Stomach (tissue), 9 donors: ENCODE measurements around the gene OXNAD1. TPM values are rescaled to one million over a fixed set of nuclear protein-coding genes. Genes with fewer than 3 reads are reported as not detected.

Experiments
- DNase-seq, 2 donors: peaks; one replicate each; pipeline versions ENCODE4 v3.0.0 to v3.0.0-alpha.2; 2013 to 2019
- H3K27ac ChIP-seq, 5 donors: fragments of 200-600 bp in 4 of 5; sonication (generic) in 4 of 5; one replicate each; pipeline ENCODE4 v1.5.1; 2013 to 2019; ENCODE audit warnings: mild to moderate bottlenecking in 1 of 5, moderate library complexity in 1 of 5
- H3K27me3 ChIP-seq, 3 donors: fragments of 200-600 bp; sonication (generic); one replicate each; pipeline ENCODE4 v1.5.1; 2017 to 2019; ENCODE audit warnings: mixed run types in 1 of 3
- H3K36me3 ChIP-seq, 4 donors: fragments of 200-600 bp; sonication (generic); 1 replicate in 3 of 4; 2 replicates in 1 of 4; pipeline ENCODE4 v1.5.1; 2016 to 2019
- H3K4me1 ChIP-seq, 4 donors: fragments of 200-600 bp; sonication (generic); one replicate each; pipeline ENCODE4 v1.5.1; 2016 to 2019
- H3K4me3 ChIP-seq, 4 donors: fragments of 200-600 bp; sonication (generic) in 3 of 4; one replicate each; pipeline ENCODE4 v1.5.1; 2016 to 2019; ENCODE audit warnings: mild to moderate bottlenecking in 1 of 4
- H3K9me3 ChIP-seq, 4 donors: fragments of 200-600 bp; sonication (generic); one replicate each; pipeline ENCODE4 v1.5.1; 2016 to 2019
- EP300 ChIP-seq: sonication (generic); formaldehyde crosslinking; IDR thresholded peaks from one replicate; pipeline ENCODE4 v1.6.1; 2017; ENCODE audit warnings: antibody characterized with exemption
- POLR2A ChIP-seq, 4 donors: fragments of 450-650 bp; IDR thresholded peaks; one replicate each; pipeline ENCODE4 v1.6.1; 2016; ENCODE audit warnings: antibody characterized with exemption in 4 of 4, control low read depth in 2 of 4, mild to moderate bottlenecking in 1 of 4, moderate library complexity in 1 of 4
- POLR2AphosphoS5 ChIP-seq, 3 donors: sonication (generic); formaldehyde crosslinking; IDR thresholded peaks; one replicate each; pipeline ENCODE4 v1.6.1; 2016; ENCODE audit warnings: antibody characterized with exemption in 3 of 3
- WGBS, 5 donors: extraction: QIAGEN DNeasy Blood & Tissue Kit in 3 of 5; methylation state at CpG; one replicate each; pipeline versions ENCODE4 v1.1.5 to v1.1.7; 2013 to 2018; 5-methylcytosine and 5-hydroxymethylcytosine counted together
- intact Hi-C: fragments of 100-400 bp; cut with DNase I; formaldehyde crosslinking; loops from one replicate; pipeline ENCODE4 v1.15.1; 2023; ENCODE audit warnings: low total_unique reads
- polyA plus RNA-seq, 3 donors: library from polyadenylated mRNA; stranded (reverse); fragments of 200-250 nt; gene quantifications; one replicate each; pipeline ENCODE4 v1.2.3, GENCODE V29; 2013
- total RNA-seq, 5 donors: library from RNA; depleted of rRNA; stranded (reverse); fragments of >200 nt; gene quantifications; one replicate each; pipeline versions ENCODE4 v1.1.0 to v1.2.3, GENCODE V29; 2014 to 2016
- TF ChIP-seq, protein P1 (sequence below), 7 experiments: fragments of 450-650 bp in 4 of 7; fragments of 200-600 bp in 3 of 7; sonication (generic) in 3 of 7; IDR thresholded peaks; one replicate each; pipeline ENCODE4 v1.5.1; 2016 to 2019; ENCODE audit warnings: antibody characterized with exemption in 7 of 7, control low read depth in 2 of 7, mild to moderate bottlenecking in 1 of 7
- donor health status: healthy with polysubstance abuse.
- donor health status: Bipolar disorder and iron deficiency.
- donor health status: healthy.

OXNAD1 gene
- total and polyA plus RNA-seq, 8 donors, result 5.5 to 51.3 (median 7.6) TPM

DNA sequence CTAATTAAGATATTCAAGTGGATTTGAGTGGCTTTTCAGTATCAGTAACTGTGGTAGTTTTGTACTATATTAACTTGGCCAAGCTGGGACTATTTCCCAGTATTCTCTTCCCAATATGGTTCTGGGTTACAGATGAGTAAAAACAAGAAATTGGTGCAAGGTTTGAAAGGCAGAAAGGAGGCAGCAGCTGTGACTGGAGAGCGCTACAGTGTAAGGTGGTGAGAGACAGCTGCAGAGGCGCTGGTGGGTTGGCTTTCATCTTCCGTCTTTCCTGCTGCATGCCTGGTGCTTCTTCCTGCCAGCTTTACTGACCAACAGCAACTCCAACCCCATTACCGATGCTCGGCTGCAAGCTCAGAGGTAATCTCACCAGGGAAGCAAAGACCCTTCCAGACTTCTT lies 10.1 kb upstream of the OXNAD1 start:
- DNase-seq, result no peak
- Histone ChIP-seq H3K36me3 (peaks cover 0 to 23% (median 20%) of the 10 kb centered on the region in 4 donors), H3K27ac (no peak overlapping the region), H3K9me3 (no peaks in the 10 kb centered on the region), H3K27me3 (no peaks in the 10 kb centered on the region), H3K4me3 (no peak overlapping the region), H3K4me1 (peaks cover 0 to 20% (median 4%) of the 10 kb centered on the region in 4 donors)
- 76 to 83% (median 79%) methylated on average over 5 of the region's 5 CpGs for WGBS, 5 donors
- TF ChIP-seq EP300 (no peak), POLR2A (IDR thresholded peaks at IDR 0.05) (no peak), POLR2AphosphoS5 (IDR thresholded peaks at IDR 0.05) (no peak)
- TF ChIP-seq, protein P1, sequence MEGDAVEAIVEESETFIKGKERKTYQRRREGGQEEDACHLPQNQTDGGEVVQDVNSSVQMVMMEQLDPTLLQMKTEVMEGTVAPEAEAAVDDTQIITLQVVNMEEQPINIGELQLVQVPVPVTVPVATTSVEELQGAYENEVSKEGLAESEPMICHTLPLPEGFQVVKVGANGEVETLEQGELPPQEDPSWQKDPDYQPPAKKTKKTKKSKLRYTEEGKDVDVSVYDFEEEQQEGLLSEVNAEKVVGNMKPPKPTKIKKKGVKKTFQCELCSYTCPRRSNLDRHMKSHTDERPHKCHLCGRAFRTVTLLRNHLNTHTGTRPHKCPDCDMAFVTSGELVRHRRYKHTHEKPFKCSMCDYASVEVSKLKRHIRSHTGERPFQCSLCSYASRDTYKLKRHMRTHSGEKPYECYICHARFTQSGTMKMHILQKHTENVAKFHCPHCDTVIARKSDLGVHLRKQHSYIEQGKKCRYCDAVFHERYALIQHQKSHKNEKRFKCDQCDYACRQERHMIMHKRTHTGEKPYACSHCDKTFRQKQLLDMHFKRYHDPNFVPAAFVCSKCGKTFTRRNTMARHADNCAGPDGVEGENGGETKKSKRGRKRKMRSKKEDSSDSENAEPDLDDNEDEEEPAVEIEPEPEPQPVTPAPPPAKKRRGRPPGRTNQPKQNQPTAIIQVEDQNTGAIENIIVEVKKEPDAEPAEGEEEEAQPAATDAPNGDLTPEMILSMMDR (IDR thresholded peaks at IDR 0.05), result no peak
- intact Hi-C loops, result no loop called here

GRCh38 chr3:16255326-16255725 lies 9.7 kb upstream of the OXNAD1 start:
- DNase-seq, result no peak
- H3K36me3 ChIP-seq, result peaks cover 0 to 28% (median 24%) of the 10 kb centered on the region in 4 donors
- no peaks in the 10 kb centered on the region for H3K9me3 ChIP-seq
- intact Hi-C loops, result no loop called here
- TF ChIP-seq POLR2A (IDR thresholded peaks at IDR 0.05), result no peak
- TF ChIP-seq, protein P1 (IDR thresholded peaks at IDR 0.05), result no peak
- TF ChIP-seq POLR2AphosphoS5 (IDR thresholded peaks at IDR 0.05), result no peak
- no peak for TF ChIP-seq EP300
- H3K4me3 ChIP-seq, result no peak overlapping the region
- WGBS, 5 donors, result 71 to 87% (median 75%) methylated on average over 3 of the region's 3 CpGs
- H3K27me3 ChIP-seq, result no peaks in the 10 kb centered on the region
- no peak overlapping the region for H3K27ac ChIP-seq
- H3K4me1 ChIP-seq, result peaks cover 0 to 20% (median 4%) of the 10 kb centered on the region in 4 donors

DNA sequence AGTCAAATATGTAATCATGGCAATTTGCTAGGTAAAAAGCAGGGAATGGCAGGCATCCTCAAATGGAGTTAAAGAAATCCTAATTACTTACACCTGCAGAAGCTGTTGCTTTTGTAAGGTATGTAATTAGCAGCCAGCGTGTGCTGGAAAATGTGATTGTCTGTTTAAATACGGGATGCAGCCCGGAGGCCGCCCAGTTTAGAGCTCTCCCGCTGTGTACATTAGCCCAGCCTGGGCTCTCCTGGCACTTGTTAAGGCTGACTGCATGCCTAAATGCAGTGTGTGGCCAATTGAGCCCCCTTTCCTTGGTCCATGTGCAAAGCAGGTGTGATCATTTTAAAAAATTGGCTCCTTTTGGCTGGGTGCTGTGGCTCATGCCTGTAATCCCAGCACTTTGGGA lies 9.3 kb upstream of the OXNAD1 start:
- TF ChIP-seq EP300 (no peak), POLR2A (IDR thresholded peaks at IDR 0.05) (no peak), POLR2AphosphoS5 (IDR thresholded peaks at IDR 0.05) (no peak)
- TF ChIP-seq, protein P1 (IDR thresholded peaks at IDR 0.05), result no peak
- Histone ChIP-seq H3K4me1 (peaks cover 0 to 20% (median 4%) of the 10 kb centered on the region in 4 donors), H3K4me3 (no peak overlapping the region), H3K36me3 (peaks cover 0 to 32% (median 28%) of the 10 kb centered on the region in 4 donors), H3K9me3 (no peaks in the 10 kb centered on the region), H3K27ac (no peak overlapping the region), H3K27me3 (no peaks in the 10 kb centered on the region)
- DNase-seq, result no peak
- intact Hi-C loops, result no loop called here
- 79 to 91% (median 82%) methylated on average over 5 of the region's 5 CpGs for WGBS, 5 donors

DNA sequence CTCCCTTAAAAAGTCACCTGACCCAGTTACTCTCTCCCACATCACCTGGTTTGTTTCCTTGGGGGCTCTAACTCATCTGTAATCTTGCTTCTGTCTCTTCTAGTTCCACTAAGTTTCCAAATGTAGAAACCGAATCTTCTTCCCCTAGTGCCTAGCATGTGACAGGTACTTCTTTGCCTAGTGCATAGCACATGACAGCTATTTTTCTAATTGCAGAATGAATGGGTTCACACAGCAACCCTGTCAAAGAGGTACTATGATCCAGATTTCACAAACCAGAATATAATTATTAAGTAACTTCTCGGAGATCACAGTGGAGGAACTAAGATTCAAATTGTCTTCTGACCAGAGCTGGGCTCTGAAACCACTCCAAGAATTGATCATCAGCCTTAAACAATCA lies 7.7 kb upstream of the OXNAD1 start:
- 79 to 92% (median 86%) methylated on average over 2 of the region's 2 CpGs for WGBS, 5 donors
- no peak overlapping the region for H3K27ac ChIP-seq
- no peak overlapping the region for H3K4me3 ChIP-seq
- no peaks in the 10 kb centered on the region for H3K9me3 ChIP-seq
- H3K27me3 ChIP-seq, result no peaks in the 10 kb centered on the region
- intact Hi-C loops, result no loop called here
- peaks cover 0 to 44% (median 37%) of the 10 kb centered on the region in 4 donors for H3K36me3 ChIP-seq
- DNase-seq, result no peak
- peaks cover 0 to 22% (median 6%) of the 10 kb centered on the region in 4 donors for H3K4me1 ChIP-seq
- no peak for TF ChIP-seq POLR2A (IDR thresholded peaks at IDR 0.05)
- TF ChIP-seq EP300, result no peak
- TF ChIP-seq POLR2AphosphoS5 (IDR thresholded peaks at IDR 0.05), result no peak
- TF ChIP-seq, protein P1 (IDR thresholded peaks at IDR 0.05), result no peak
